H9 (cell line): ENCODE results near the gene TXNRD1. TPM values are rescaled to one million over a fixed set of nuclear protein-coding genes. Genes with fewer than 3 reads are reported as not detected.

Experiments
- DNase-seq: peaks from one replicate; pipeline ENCODE4 v3.0.0-alpha.2; 2017
- H2AFZ ChIP-seq: one replicate; pipeline ENCODE4 v1.6.1; 2013; ENCODE audit warnings: mild to moderate bottlenecking, low read length, control low read depth, moderate library complexity
- H2AK5ac ChIP-seq: 2 replicates; pipeline ENCODE4 v1.6.1; 2013; ENCODE audit warnings: low read length, control low read depth, mixed read lengths; ENCODE audit not compliant: insufficient read length
- H2BK120ac ChIP-seq: one replicate; pipeline ENCODE4 v1.6.1; 2013; ENCODE audit warnings: low read depth, mild to moderate bottlenecking, low read length, control low read depth, inconsistent platforms; ENCODE audit not compliant: poor library complexity, severe bottlenecking
- H2BK12ac ChIP-seq: 2 replicates; pipeline ENCODE4 v1.6.1; 2013; ENCODE audit warnings: low read length, control low read depth, mixed read lengths, low read depth; ENCODE audit not compliant: insufficient read length
- H2BK15ac ChIP-seq: 2 replicates; pipeline ENCODE4 v1.6.1; 2013; ENCODE audit warnings: low read depth, low read length, control low read depth
- H2BK20ac ChIP-seq: one replicate; pipeline ENCODE4 v1.6.1; 2013; ENCODE audit warnings: low read depth, mild to moderate bottlenecking, low read length, control low read depth, inconsistent platforms; ENCODE audit not compliant: poor library complexity, severe bottlenecking
- H2BK5ac ChIP-seq: 2 replicates; pipeline ENCODE4 v1.6.1; 2013; ENCODE audit warnings: low read length, control low read depth, mixed read lengths; ENCODE audit not compliant: insufficient read length
- H3K14ac ChIP-seq: 2 replicates; pipeline ENCODE4 v1.6.1; 2013; ENCODE audit warnings: low read length, control low read depth; ENCODE audit not compliant: insufficient read depth
- H3K18ac ChIP-seq: 2 replicates; pipeline ENCODE4 v1.6.1; 2013; ENCODE audit warnings: low read depth, mild to moderate bottlenecking, mixed read lengths, low read length, control low read depth; ENCODE audit not compliant: insufficient read length
- H3K23ac ChIP-seq: 2 replicates; pipeline ENCODE4 v1.6.1; 2013; ENCODE audit warnings: low read length, control low read depth, mixed read lengths, low read depth; ENCODE audit not compliant: insufficient read length
- H3K23me2 ChIP-seq: 2 replicates; pipeline ENCODE4 v1.6.1; 2013; ENCODE audit warnings: low read depth, mild to moderate bottlenecking, mixed read lengths, low read length, control low read depth; ENCODE audit not compliant: insufficient read length, poor library complexity, severe bottlenecking
- H3K27ac ChIP-seq: 2 replicates; pipeline ENCODE4 v1.5.1; 2013; ENCODE audit warnings: low read length, control low read depth, mixed read lengths, low read depth; ENCODE audit not compliant: insufficient read length
- H3K27me3 ChIP-seq: 2 replicates; pipeline ENCODE4 v1.6.1; 2013; ENCODE audit warnings: low read length, control low read depth, inconsistent platforms; ENCODE audit not compliant: insufficient read depth
- H3K4ac ChIP-seq: 2 replicates; pipeline ENCODE4 v1.6.1; 2013; ENCODE audit warnings: low read depth, mild to moderate bottlenecking, control low read depth, inconsistent platforms, low read length, moderate library complexity
- H3K4me1 ChIP-seq: 2 replicates; pipeline ENCODE4 v1.6.1; 2013; ENCODE audit warnings: low read length, control low read depth, inconsistent platforms; ENCODE audit not compliant: insufficient read depth
- H3K4me2 ChIP-seq: 2 replicates; pipeline ENCODE4 v1.6.1; 2013; ENCODE audit warnings: low read length, control low read depth, mixed read lengths; ENCODE audit not compliant: insufficient read length, insufficient read depth
- H3K56ac ChIP-seq: 2 replicates; pipeline ENCODE4 v1.6.1; 2013; ENCODE audit warnings: low read depth, mild to moderate bottlenecking, mixed read lengths, low read length, control low read depth; ENCODE audit not compliant: insufficient read length
- H3K79me1 ChIP-seq: 2 replicates; pipeline ENCODE4 v1.6.1; 2013; ENCODE audit warnings: low read depth, mild to moderate bottlenecking, moderate library complexity, low read length, control low read depth, inconsistent platforms; ENCODE audit not compliant: insufficient read depth, poor library complexity, severe bottlenecking
- H3K79me2 ChIP-seq: 2 replicates; pipeline ENCODE4 v1.6.1; 2013; ENCODE audit warnings: low read length, control low read depth, inconsistent platforms; ENCODE audit not compliant: insufficient read depth
- H3K9ac ChIP-seq: 2 replicates; pipeline ENCODE4 v1.6.1; 2013; ENCODE audit warnings: low read length, control low read depth, mixed read lengths; ENCODE audit not compliant: insufficient read length; ENCODE audit errors: extremely low read depth
- H3K9me3 ChIP-seq: one replicate; pipeline ENCODE4 v1.6.1; 2013; ENCODE audit warnings: low read depth, low read length, inconsistent platforms; ENCODE audit not compliant: control insufficient read depth
- H3T11ph ChIP-seq: one replicate; pipeline ENCODE4 v1.6.1; 2013; ENCODE audit warnings: mild to moderate bottlenecking, low read length, control low read depth, inconsistent platforms
- H4K20me1 ChIP-seq: one replicate; pipeline ENCODE4 v1.6.1; 2013; ENCODE audit not compliant: control insufficient read depth, insufficient read length, insufficient read depth
- H4K5ac ChIP-seq: 2 replicates; pipeline ENCODE4 v1.6.1; 2013; ENCODE audit warnings: low read depth, mild to moderate bottlenecking, mixed read lengths, low read length, control low read depth; ENCODE audit not compliant: insufficient read length
- H4K8ac ChIP-seq: replicated peaks from 2 replicates; pipeline ENCODE4 v1.6.1; 2013; ENCODE audit warnings: low read length, control low read depth, mixed read lengths, low read depth; ENCODE audit not compliant: insufficient read length
- H4K91ac ChIP-seq: 2 replicates; pipeline ENCODE4 v1.6.1; 2013; ENCODE audit warnings: low read depth, mild to moderate bottlenecking, moderate library complexity, mixed read lengths, low read length, control low read depth; ENCODE audit not compliant: insufficient read length
- H3K27ac Mint-ChIP-seq, 3 experiments: 2 replicates in 2 of 3; 3 replicates in 1 of 3; pipeline ENCODE4 v1.8.0; 2020 to 2021; ENCODE audit warnings: mixed read lengths in 3 of 3, mild to moderate bottlenecking in 1 of 3, moderate library complexity in 1 of 3
- H3K27me3 Mint-ChIP-seq: 2 replicates; pipeline ENCODE4 v1.8.0; 2021; ENCODE audit warnings: low read depth, mild to moderate bottlenecking, moderate library complexity, mixed read lengths
- H3K36me3 Mint-ChIP-seq, 3 experiments: 2 replicates in 2 of 3; 3 replicates in 1 of 3; pipeline ENCODE4 v1.8.0; 2020 to 2021; ENCODE audit warnings: low read depth in 3 of 3, mixed read lengths in 3 of 3; ENCODE audit not compliant: insufficient read depth in 1 of 3
- H3K4me1 Mint-ChIP-seq, 2 experiments: 2 replicates each; pipeline ENCODE4 v1.8.0; 2020; ENCODE audit warnings: mixed read lengths in 2 of 2
- H3K4me3 Mint-ChIP-seq, 2 experiments: 2 replicates in 1 of 2; 3 replicates in 1 of 2; pipeline ENCODE4 v1.8.0; 2020 to 2021; ENCODE audit warnings: mild to moderate bottlenecking in 2 of 2, mixed read lengths in 2 of 2, moderate library complexity in 1 of 2
- H3K9me3 Mint-ChIP-seq, 2 experiments: 2 replicates in 1 of 2; 3 replicates in 1 of 2; pipeline ENCODE4 v1.8.0; 2020; ENCODE audit warnings: mild to moderate bottlenecking in 2 of 2, mixed read lengths in 2 of 2, moderate library complexity in 1 of 2
- CTCF ChIP-seq: fragments of 200-600 bp; sonication (generic); conservative IDR thresholded peaks from 3 replicates; pipeline ENCODE4 v1.8.0; 2021; ENCODE audit warnings: antibody characterized with exemption, mild to moderate bottlenecking
- WGBS: extraction: QIAGEN DNeasy Blood & Tissue Kit; methylation state at CpG from one replicate; pipeline ENCODE4 v1.1.7; 2013; ENCODE audit warnings: missing lambda C conversion rate, low lambda C conversion rate, mixed read lengths; ENCODE audit not compliant: insufficient read length; ENCODE audit errors: extremely low coverage; 5-methylcytosine and 5-hydroxymethylcytosine counted together
- total RNA-seq: library from RNA; stranded (reverse); gene quantifications from 2 replicates; pipeline ENCODE4 v1.2.1, GENCODE V29; 2021

The TXNRD1 gene
- total RNA-seq, 1 experiment from 2014 or later, result 100 TPM

- no peaks in the 10 kb centered on the region for H3K9me3 Mint-ChIP-seq
- H2AK5ac ChIP-seq, result no peak overlapping the region
- no peaks in the 10 kb centered on the region for H3K4me1 ChIP-seq
- H4K91ac ChIP-seq, result no peak overlapping the region
- H3K9me3 ChIP-seq, result no peaks in the 10 kb centered on the region
- H3K14ac ChIP-seq, result no peak overlapping the region
- no peaks in the 10 kb centered on the region for H3K79me2 ChIP-seq
- H3K27me3 Mint-ChIP-seq, result no peaks in the 10 kb centered on the region
- no peak for TF ChIP-seq CTCF
- no peak overlapping the region for H2BK120ac ChIP-seq
- WGBS, result no CpG with 5 or more reads among the region's 5 CpGs
- no peak overlapping the region for H2BK15ac ChIP-seq
- no peak overlapping the region for H4K8ac ChIP-seq
- H3K9ac ChIP-seq, result no peak overlapping the region
- no peak overlapping the region for H2BK12ac ChIP-seq
- H3K18ac ChIP-seq, result no peak overlapping the region
- no peak overlapping the region for H2BK5ac ChIP-seq
- no peak overlapping the region for H3K4me2 ChIP-seq
- H4K20me1 ChIP-seq, result no peaks in the 10 kb centered on the region
- no peak overlapping the region for H2AFZ ChIP-seq
- H3K4me1 Mint-ChIP-seq, result no peaks in the 10 kb centered on the region
- no peaks in the 10 kb centered on the region for H3K23me2 ChIP-seq
- no peak overlapping the region for H3K23ac ChIP-seq
- H3K27ac ChIP-seq, result no peak overlapping the region
- H3K56ac ChIP-seq, result no peak overlapping the region
- no peaks in the 10 kb centered on the region for H3K27me3 ChIP-seq
- H3K27ac Mint-ChIP-seq, result no peak overlapping the region; a peak in 1 of 7 replicates
- H4K5ac ChIP-seq, result no peak overlapping the region
- no peak overlapping the region for H3T11ph ChIP-seq
- H3K79me1 ChIP-seq, result no peaks in the 10 kb centered on the region
- H3K4ac ChIP-seq, result no peak overlapping the region
- H3K36me3 Mint-ChIP-seq, result no peaks in the 10 kb centered on the region
- no peak for DNase-seq
- no peak overlapping the region for H3K4me3 Mint-ChIP-seq
- H2BK20ac ChIP-seq, result no peak overlapping the region
These were observed 60.1 kb downstream of the TXNRD1 start for GRCh38 chr12:104275689-104276088.
